Thyroid gland (tissue), 4 donors: ENCODE results near the gene DOCK3.

Experiments
- POLR2A ChIP-seq, 2 donors: fragments of 450-650 bp; IDR thresholded peaks; one replicate each; pipeline ENCODE4 v1.6.1; 2017; ENCODE audit warnings: antibody characterized with exemption in 2 of 2, mild to moderate bottlenecking in 2 of 2, moderate library complexity in 1 of 2
- TF ChIP-seq, protein P1 (sequence below), 6 experiments: fragments of 200-600 bp in 3 of 6; fragments of 450-650 bp in 3 of 6; sonication (generic) in 3 of 6; IDR thresholded peaks; one replicate each; pipeline ENCODE4 v1.5.1; 2016 to 2019; ENCODE audit warnings: antibody characterized with exemption in 6 of 6, mild to moderate bottlenecking in 2 of 6, inconsistent platforms in 1 of 6, moderate library complexity in 1 of 6

DNA sequence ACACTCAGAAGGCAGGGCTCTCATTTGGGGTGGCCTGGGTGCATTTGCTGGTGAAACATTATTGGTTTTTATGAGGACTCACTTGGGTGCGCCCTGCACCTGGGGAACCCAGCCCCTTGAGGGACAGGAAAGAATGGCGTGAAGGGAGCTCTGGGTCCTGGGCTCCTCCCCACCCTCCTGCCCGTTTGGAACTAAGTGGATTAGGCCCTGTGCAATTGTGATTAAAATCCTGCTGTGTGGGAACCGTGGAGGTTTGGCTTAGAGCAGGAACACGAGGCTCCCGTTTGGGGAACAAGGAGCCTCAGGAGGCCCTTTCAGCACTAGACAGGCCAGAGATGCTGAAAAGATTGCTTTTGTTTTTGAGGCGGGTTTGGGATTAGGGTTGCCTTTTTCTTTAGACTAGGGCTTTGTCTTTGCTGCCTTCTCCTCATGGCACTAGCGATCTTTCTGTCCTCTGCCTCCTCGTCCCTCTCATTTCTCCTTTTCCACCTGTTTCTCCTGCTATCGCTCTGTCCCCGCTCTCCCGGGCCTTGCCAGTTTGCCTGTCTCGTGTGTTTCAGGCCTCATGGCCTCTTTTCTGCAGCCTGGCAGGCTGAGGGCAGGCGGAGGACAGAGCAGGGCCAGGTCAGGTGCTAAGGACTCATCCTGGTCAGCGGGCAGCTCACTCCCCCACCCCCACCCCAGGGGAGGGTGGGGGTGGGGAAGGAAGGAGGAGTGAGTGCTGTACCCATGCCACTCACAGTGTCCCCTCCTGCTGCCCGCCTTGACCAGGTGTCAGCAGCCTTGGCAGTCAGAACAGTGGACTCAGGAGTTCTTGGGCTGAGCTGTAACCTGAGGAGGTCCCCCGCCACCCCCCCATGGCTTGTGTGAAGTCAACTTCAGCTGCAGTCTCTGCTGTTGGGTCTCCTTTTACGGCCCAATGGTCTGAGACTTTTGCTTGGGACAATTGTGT is 49.2 kb upstream of the DOCK3 start:
- TF ChIP-seq POLR2A (IDR thresholded peaks at IDR 0.05) = no peak
- TF ChIP-seq, protein P1, sequence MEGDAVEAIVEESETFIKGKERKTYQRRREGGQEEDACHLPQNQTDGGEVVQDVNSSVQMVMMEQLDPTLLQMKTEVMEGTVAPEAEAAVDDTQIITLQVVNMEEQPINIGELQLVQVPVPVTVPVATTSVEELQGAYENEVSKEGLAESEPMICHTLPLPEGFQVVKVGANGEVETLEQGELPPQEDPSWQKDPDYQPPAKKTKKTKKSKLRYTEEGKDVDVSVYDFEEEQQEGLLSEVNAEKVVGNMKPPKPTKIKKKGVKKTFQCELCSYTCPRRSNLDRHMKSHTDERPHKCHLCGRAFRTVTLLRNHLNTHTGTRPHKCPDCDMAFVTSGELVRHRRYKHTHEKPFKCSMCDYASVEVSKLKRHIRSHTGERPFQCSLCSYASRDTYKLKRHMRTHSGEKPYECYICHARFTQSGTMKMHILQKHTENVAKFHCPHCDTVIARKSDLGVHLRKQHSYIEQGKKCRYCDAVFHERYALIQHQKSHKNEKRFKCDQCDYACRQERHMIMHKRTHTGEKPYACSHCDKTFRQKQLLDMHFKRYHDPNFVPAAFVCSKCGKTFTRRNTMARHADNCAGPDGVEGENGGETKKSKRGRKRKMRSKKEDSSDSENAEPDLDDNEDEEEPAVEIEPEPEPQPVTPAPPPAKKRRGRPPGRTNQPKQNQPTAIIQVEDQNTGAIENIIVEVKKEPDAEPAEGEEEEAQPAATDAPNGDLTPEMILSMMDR (IDR thresholded peaks at IDR 0.05) = no peak
